ENCODE results near the gene SZRD1. TPM values are rescaled to one million over a fixed set of nuclear protein-coding genes. Genes with fewer than 3 reads are reported as not detected.

Gene SZRD1
- total RNA-seq, 3 donors from 2014 or later = 59.0 to 77.4 (median 61.3) TPM

GRCh38 chr1:16413191-16413590 is 46.1 kb downstream of the SZRD1 start:
- Histone ChIP-seq H3K27me3 (no peaks in the 10 kb centered on the region), H3K4me1 (no peaks in the 10 kb centered on the region), H3K36me3 (no peaks in the 10 kb centered on the region), H3K4me3 (no peak overlapping the region), H3K9me3 (no peaks in the 10 kb centered on the region), H3K27ac (no peak overlapping the region)
- intact Hi-C loops (cut with DNase I; ENCODE audit: low total_unique reads) = no loop called here
- TF ChIP-seq POLR2AphosphoS5 (IDR thresholded peaks at IDR 0.05) (no peak), CTCF (IDR thresholded peaks at IDR 0.05) (no peak), POLR2A (IDR thresholded peaks at IDR 0.05) (no peak)
- no peak for DNase-seq (ENCODE audit: low spot score in 2 of 2)

- Histone ChIP-seq H3K4me3 (no peak overlapping the region), H3K27me3 (no peaks in the 10 kb centered on the region), H3K4me1 (no peaks in the 10 kb centered on the region), H3K27ac (no peak overlapping the region), H3K9me3 (no peaks in the 10 kb centered on the region), H3K36me3 (no peaks in the 10 kb centered on the region)
- TF ChIP-seq POLR2AphosphoS5 (IDR thresholded peaks at IDR 0.05) (no peak), CTCF (IDR thresholded peaks at IDR 0.05) (no peak), POLR2A (IDR thresholded peaks at IDR 0.05) (no peak)
- DNase-seq (ENCODE audit: low spot score in 2 of 2) = no peak
- intact Hi-C loops (cut with DNase I; ENCODE audit: low total_unique reads) = no loop called here
Observed at GRCh38 chr1:16418823-16419425, 51.9 kb downstream of the SZRD1 start.

GRCh38 chr1:16420424-16421118 is 53.5 kb downstream of the SZRD1 start:
- no peak for TF ChIP-seq POLR2AphosphoS5 (IDR thresholded peaks at IDR 0.05)
- no peak for TF ChIP-seq CTCF (IDR thresholded peaks at IDR 0.05)
- no peak for TF ChIP-seq POLR2A (IDR thresholded peaks at IDR 0.05)

GRCh38 chr1:16421201-16421600 is 54.2 kb downstream of the SZRD1 start:
- no peak for TF ChIP-seq POLR2A (IDR thresholded peaks at IDR 0.05)
- no peak for TF ChIP-seq CTCF (IDR thresholded peaks at IDR 0.05)
- TF ChIP-seq POLR2AphosphoS5 (IDR thresholded peaks at IDR 0.05) = no peak
- intact Hi-C loops (cut with DNase I; ENCODE audit: low total_unique reads) = no loop called here

More at GRCh38 chr1:16420424-16421118, 53.5 kb downstream of the SZRD1 start:
- H3K27ac ChIP-seq = no peak overlapping the region
- no peaks in the 10 kb centered on the region for H3K27me3 ChIP-seq
- intact Hi-C loops (cut with DNase I; ENCODE audit: low total_unique reads) = no loop called here
- no peaks in the 10 kb centered on the region for H3K36me3 ChIP-seq
- no peak overlapping the region for H3K4me3 ChIP-seq
- H3K9me3 ChIP-seq = no peaks in the 10 kb centered on the region
- DNase-seq (ENCODE audit: low spot score in 2 of 2) = no peak
- H3K4me1 ChIP-seq = no peaks in the 10 kb centered on the region

GRCh38 chr1:16422041-16422440 is 55.0 kb downstream of the SZRD1 start:
- DNase-seq (ENCODE audit: low spot score in 2 of 2) = no peak
- Histone ChIP-seq H3K9me3 (no peaks in the 10 kb centered on the region), H3K27me3 (no peaks in the 10 kb centered on the region), H3K36me3 (no peaks in the 10 kb centered on the region), H3K4me1 (no peaks in the 10 kb centered on the region), H3K27ac (no peak overlapping the region), H3K4me3 (no peak overlapping the region)
- TF ChIP-seq POLR2AphosphoS5 (IDR thresholded peaks at IDR 0.05) (no peak), POLR2A (IDR thresholded peaks at IDR 0.05) (no peak), CTCF (IDR thresholded peaks at IDR 0.05) (no peak)
- intact Hi-C loops (cut with DNase I; ENCODE audit: low total_unique reads) = no loop called here

More at GRCh38 chr1:16421201-16421600, 54.2 kb downstream of the SZRD1 start:
- H3K4me1 ChIP-seq = no peaks in the 10 kb centered on the region
- no peaks in the 10 kb centered on the region for H3K27me3 ChIP-seq
- no peak overlapping the region for H3K27ac ChIP-seq
- no peak for DNase-seq (ENCODE audit: low spot score in 2 of 2)
- H3K36me3 ChIP-seq = no peaks in the 10 kb centered on the region
- no peaks in the 10 kb centered on the region for H3K9me3 ChIP-seq
- H3K4me3 ChIP-seq = no peak overlapping the region

Data from breast epithelium (tissue), 4 donors.